Left ventricle myocardium inferior (tissue), 1 donor: ENCODE data around the gene CHAC2. TPM values are rescaled to one million over a fixed set of nuclear protein-coding genes. Genes with fewer than 3 reads are reported as not detected.

Experiments
- DNase-seq: peaks from one replicate; pipeline ENCODE4 v3.0.0-alpha.2; 2020
- H3K27ac ChIP-seq: fragments of 200-600 bp; replicated peaks from 2 replicates; pipeline ENCODE4 v1.8.0; 2021
- H3K27me3 ChIP-seq: fragments of 200-600 bp; 2 replicates; pipeline ENCODE4 v1.8.0; 2021; ENCODE audit warnings: low read depth
- H3K36me3 ChIP-seq: fragments of 200-600 bp; 2 replicates; pipeline ENCODE4 v1.8.0; 2021
- H3K4me1 ChIP-seq: fragments of 200-600 bp; 2 replicates; pipeline ENCODE4 v1.8.0; 2021
- H3K4me3 ChIP-seq: fragments of 200-600 bp; 2 replicates; pipeline ENCODE4 v1.8.0; 2021; ENCODE audit warnings: mild to moderate bottlenecking, moderate library complexity
- H3K9me3 ChIP-seq: fragments of 200-600 bp; replicated peaks from 2 replicates; pipeline ENCODE4 v1.8.0; 2021
- intact Hi-C: fragments of 100-400 bp; cut with micrococcal nuclease; formaldehyde crosslinking; loops from one replicate; pipeline ENCODE4 v1.11.0; 2022
- total RNA-seq: library from RNA; stranded (reverse); fragmentation: NEBNext Ultra II Directional; extraction: Animal tissue kit (Norgen Biotek cat#: 25700); gene quantifications from one replicate; pipeline ENCODE4 v1.2.1, GENCODE V29; 2021
- TF ChIP-seq, protein P1 (sequence below): fragments of 200-600 bp; IDR thresholded peaks from 2 replicates; pipeline ENCODE4 v1.8.0; 2021; ENCODE audit warnings: antibody characterized with exemption, mild to moderate bottlenecking, borderline replicate concordance
- donor health status: DM: no; HTN: yes; CAD: no; lungs with severe emphysema.

The CHAC2 gene
- total RNA-seq, 1 donor from 2014 or later, result 3.8 TPM

DNA sequence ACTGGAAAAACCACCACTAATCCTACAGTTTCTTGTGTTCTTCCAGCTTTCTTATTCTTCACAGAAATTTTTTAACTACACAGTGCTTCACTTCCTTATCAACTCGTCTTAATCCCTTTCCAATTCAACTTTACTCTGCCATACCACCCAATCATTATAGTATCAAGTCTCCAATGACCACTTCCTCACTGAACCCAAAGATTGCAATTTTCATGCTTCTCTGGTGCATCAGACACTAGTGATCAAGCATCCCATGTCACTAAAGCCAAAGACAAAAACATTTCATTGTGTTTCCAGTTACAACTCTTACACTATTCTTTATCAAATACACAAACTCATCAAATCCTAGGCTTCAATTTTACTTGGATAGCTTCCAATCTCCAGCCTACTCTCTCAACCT is 9.5 kb downstream of the CHAC2 start:
- H3K4me1 ChIP-seq, result no peaks in the 10 kb centered on the region
- no peaks in the 10 kb centered on the region for H3K9me3 ChIP-seq
- TF ChIP-seq, protein P1, sequence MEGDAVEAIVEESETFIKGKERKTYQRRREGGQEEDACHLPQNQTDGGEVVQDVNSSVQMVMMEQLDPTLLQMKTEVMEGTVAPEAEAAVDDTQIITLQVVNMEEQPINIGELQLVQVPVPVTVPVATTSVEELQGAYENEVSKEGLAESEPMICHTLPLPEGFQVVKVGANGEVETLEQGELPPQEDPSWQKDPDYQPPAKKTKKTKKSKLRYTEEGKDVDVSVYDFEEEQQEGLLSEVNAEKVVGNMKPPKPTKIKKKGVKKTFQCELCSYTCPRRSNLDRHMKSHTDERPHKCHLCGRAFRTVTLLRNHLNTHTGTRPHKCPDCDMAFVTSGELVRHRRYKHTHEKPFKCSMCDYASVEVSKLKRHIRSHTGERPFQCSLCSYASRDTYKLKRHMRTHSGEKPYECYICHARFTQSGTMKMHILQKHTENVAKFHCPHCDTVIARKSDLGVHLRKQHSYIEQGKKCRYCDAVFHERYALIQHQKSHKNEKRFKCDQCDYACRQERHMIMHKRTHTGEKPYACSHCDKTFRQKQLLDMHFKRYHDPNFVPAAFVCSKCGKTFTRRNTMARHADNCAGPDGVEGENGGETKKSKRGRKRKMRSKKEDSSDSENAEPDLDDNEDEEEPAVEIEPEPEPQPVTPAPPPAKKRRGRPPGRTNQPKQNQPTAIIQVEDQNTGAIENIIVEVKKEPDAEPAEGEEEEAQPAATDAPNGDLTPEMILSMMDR, result no peak
- peaks cover 16% of the 10 kb centered on the region for H3K36me3 ChIP-seq
- H3K27ac ChIP-seq, result no peak overlapping the region
- no peak for DNase-seq
- intact Hi-C loops, result no loop called here
- H3K4me3 ChIP-seq, result no peak overlapping the region
- no peaks in the 10 kb centered on the region for H3K27me3 ChIP-seq

DNA sequence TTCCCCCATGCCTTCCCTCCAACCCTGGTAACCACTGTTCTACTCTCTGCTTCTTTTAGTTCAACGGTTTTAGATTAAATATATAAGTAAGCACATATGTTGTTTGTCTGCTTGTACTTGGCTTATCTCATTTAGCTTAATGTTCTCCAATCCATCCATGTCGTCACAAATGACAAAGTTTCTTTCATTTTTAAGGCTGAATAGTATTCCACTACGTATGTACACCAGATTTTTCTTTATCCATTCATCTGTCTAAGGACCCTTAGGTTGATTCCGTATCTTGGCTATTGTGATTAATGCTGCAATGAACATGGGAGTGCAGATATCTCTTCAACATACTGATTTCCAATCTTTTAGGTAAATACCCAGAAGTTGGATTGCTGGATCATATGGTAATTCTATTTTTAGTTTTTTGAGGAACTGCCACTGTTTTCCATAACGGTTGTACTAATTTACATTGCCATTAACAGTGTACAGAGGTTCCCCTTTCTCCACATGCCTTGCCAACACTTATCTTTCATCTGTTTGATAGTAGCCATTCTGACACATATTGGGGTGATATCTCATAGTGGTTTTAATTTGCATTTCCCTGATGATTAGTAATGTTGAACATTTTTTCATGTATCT is 11.0 kb downstream of the CHAC2 start:
- Histone ChIP-seq H3K4me1 (peaks cover 10% of the 10 kb centered on the region), H3K4me3 (no peak overlapping the region), H3K27ac (no peak overlapping the region), H3K36me3 (peaks cover 22% of the 10 kb centered on the region), H3K27me3 (no peaks in the 10 kb centered on the region), H3K9me3 (no peaks in the 10 kb centered on the region)
- intact Hi-C loops, result no loop called here
- DNase-seq, result no peak
- TF ChIP-seq, protein P1, result no peak

DNA sequence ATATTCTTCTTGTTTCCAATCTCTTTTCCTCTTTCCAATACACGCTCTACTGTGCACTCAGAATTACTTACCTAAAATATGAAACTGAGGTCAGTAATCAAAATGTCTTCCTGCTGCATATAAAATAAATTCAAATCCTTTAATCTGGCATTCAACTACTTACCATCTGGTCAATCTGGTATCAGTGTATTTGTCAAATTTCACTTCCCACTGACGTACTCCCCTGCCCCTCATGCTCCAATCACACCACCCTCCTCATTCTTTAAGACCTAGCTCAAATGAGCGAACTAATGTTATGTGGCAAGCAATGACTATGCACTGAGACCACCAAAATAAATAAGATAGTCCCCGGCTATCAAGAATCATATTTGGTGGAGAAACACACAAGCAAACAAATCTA is 12.5 kb downstream of the CHAC2 start:
- Histone ChIP-seq H3K9me3 (no peaks in the 10 kb centered on the region), H3K4me3 (no peak overlapping the region), H3K36me3 (peaks cover 22% of the 10 kb centered on the region), H3K27ac (no peak overlapping the region), H3K4me1 (peaks cover 22% of the 10 kb centered on the region), H3K27me3 (no peaks in the 10 kb centered on the region)
- DNase-seq, result no peak
- TF ChIP-seq, protein P1, result no peak
- intact Hi-C loops, result no loop called here

DNA sequence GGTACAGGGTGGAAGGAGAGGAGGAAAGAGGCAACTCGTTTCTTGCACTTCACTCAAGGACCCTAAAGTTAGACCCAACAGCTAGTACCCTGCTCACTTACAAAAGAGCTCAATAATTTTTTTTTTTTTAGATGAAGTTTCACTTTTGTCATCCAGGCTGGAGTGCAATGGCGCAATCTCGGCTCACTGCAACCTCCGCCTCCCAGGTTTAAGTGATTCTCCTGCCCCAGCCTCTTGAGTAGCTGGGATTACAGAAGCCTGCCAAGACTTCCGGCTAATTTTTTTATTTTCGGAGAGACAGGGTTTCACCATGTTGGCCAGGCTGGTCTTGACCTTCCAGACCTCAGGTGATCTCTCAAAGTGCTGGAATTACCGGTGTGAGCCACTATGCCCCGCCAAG is 15.1 kb downstream of the CHAC2 start:
- H3K4me3 ChIP-seq, result no peak overlapping the region
- TF ChIP-seq, protein P1, result no peak
- H3K4me1 ChIP-seq, result peaks cover 43% of the 10 kb centered on the region
- no peak overlapping the region for H3K27ac ChIP-seq
- intact Hi-C loops, result no loop called here
- H3K9me3 ChIP-seq, result no peaks in the 10 kb centered on the region
- H3K27me3 ChIP-seq, result no peaks in the 10 kb centered on the region
- H3K36me3 ChIP-seq, result peaks cover 17% of the 10 kb centered on the region
- no peak for DNase-seq

DNA sequence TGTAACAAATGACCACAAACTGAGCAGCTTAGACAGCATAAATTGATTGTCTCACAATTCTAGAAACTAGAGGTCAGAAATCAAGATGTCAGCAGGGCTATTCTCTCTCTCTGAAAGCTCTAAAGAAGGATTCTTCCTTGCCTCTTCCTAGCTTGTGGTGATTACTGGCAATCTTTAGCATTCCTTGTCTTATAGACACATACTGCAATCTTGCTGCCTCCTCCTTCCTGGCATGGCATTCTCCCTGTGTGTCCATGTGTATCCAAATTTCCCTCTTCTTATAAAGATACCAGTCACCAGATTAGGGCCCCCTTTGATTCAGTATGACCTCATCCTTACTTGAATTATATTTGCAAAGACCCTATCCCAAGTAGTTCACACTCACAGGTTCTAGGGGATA is 16.8 kb downstream of the CHAC2 start:
- Histone ChIP-seq H3K27ac (no peak overlapping the region), H3K27me3 (no peaks in the 10 kb centered on the region), H3K9me3 (no peaks in the 10 kb centered on the region), H3K36me3 (peaks cover 17% of the 10 kb centered on the region), H3K4me1 (peaks cover 61% of the 10 kb centered on the region), H3K4me3 (no peak overlapping the region)
- intact Hi-C loops, result no loop called here
- no peak for DNase-seq
- TF ChIP-seq, protein P1, result no peak
